Skeletal muscle tissue (tissue), 4 donors: ENCODE data around the gene PPHLN1. TPM values are rescaled to one million over a fixed set of nuclear protein-coding genes. Genes with fewer than 3 reads are reported as not detected.

Experiments used
- H3K27ac ChIP-seq: one replicate; pipeline ENCODE4 v1.7.0; 2013; ENCODE audit warnings: mild to moderate bottlenecking, low read depth, low read length, inconsistent platforms
- H3K27me3 ChIP-seq, 3 donors: one replicate each; pipeline ENCODE4 v1.7.0; 2013; ENCODE audit warnings: low read length in 3 of 3; ENCODE audit not compliant: control insufficient read depth in 3 of 3, insufficient read depth in 3 of 3
- H3K36me3 ChIP-seq, 3 donors: one replicate each; pipeline ENCODE4 v1.7.0; 2013; ENCODE audit warnings: low read length in 3 of 3; ENCODE audit not compliant: control insufficient read depth in 3 of 3, insufficient read depth in 3 of 3
- H3K4me1 ChIP-seq, 3 donors: one replicate each; pipeline ENCODE4 v1.7.0; 2013; ENCODE audit warnings: low read length in 3 of 3, mild to moderate bottlenecking in 3 of 3; ENCODE audit not compliant: control insufficient read depth in 3 of 3, insufficient read depth in 3 of 3
- H3K4me3 ChIP-seq, 3 donors: one replicate each; pipeline ENCODE4 v1.7.0; 2013; ENCODE audit warnings: low read length in 3 of 3
- H3K9ac ChIP-seq, 3 donors: one replicate each; pipeline ENCODE4 v1.7.0; 2013; ENCODE audit warnings: low read length in 3 of 3, mild to moderate bottlenecking in 3 of 3, moderate library complexity in 2 of 3, low read depth in 1 of 3
- H3K9me3 ChIP-seq, 3 donors: one replicate each; pipeline ENCODE4 v1.7.0; 2013; ENCODE audit warnings: low read length in 3 of 3; ENCODE audit not compliant: control insufficient read depth in 3 of 3
- total RNA-seq: library from RNA; depleted of rRNA; stranded (reverse); fragments of >200 nt; gene quantifications from one replicate; pipeline ENCODE4 v1.2.3, GENCODE V29; 2014
- donor health status: Osteomylitis.

Gene PPHLN1
- total RNA-seq, 1 donor from 2014 or later = 59.0 TPM

GRCh38 chr12:42394429-42394828 lies 68.5 kb downstream of the PPHLN1 start:
- Histone ChIP-seq H3K4me3 (no peak overlapping the region), H3K36me3 (peaks cover 0 to 2% (median 0%) of the 10 kb centered on the region in 3 donors), H3K27me3 (no peaks in the 10 kb centered on the region), H3K4me1 (no peaks in the 10 kb centered on the region), H3K9me3 (no peaks in the 10 kb centered on the region), H3K9ac (no peak overlapping the region), H3K27ac (no peak overlapping the region)

- Histone ChIP-seq H3K27ac (no peak overlapping the region), H3K9me3 (no peaks in the 10 kb centered on the region), H3K9ac (no peak overlapping the region), H3K27me3 (no peaks in the 10 kb centered on the region), H3K4me1 (no peaks in the 10 kb centered on the region), H3K36me3 (peaks cover 0 to 3% (median 0%) of the 10 kb centered on the region in 3 donors), H3K4me3 (no peak overlapping the region)
These were observed 70.7 kb downstream of the PPHLN1 start for GRCh38 chr12:42396473-42397259.

GRCh38 chr12:42402821-42403411 lies 76.9 kb downstream of the PPHLN1 start:
- H3K4me1 ChIP-seq = no peaks in the 10 kb centered on the region
- H3K4me3 ChIP-seq = no peak overlapping the region
- no peaks in the 10 kb centered on the region for H3K27me3 ChIP-seq
- peaks cover 0 to 11% (median 0%) of the 10 kb centered on the region in 3 donors for H3K36me3 ChIP-seq
- no peak overlapping the region for H3K9ac ChIP-seq
- H3K9me3 ChIP-seq = no peaks in the 10 kb centered on the region
- H3K27ac ChIP-seq = no peak overlapping the region

- no peak overlapping the region for H3K9ac ChIP-seq
- H3K9me3 ChIP-seq = no peaks in the 10 kb centered on the region
- H3K4me1 ChIP-seq = no peaks in the 10 kb centered on the region
- H3K36me3 ChIP-seq = peaks cover 0 to 8% (median 0%) of the 10 kb centered on the region in 3 donors
- no peak overlapping the region for H3K27ac ChIP-seq
- H3K27me3 ChIP-seq = no peaks in the 10 kb centered on the region
- H3K4me3 ChIP-seq = no peak overlapping the region
These were observed 81.3 kb downstream of the PPHLN1 start for GRCh38 chr12:42407306-42407705.

GRCh38 chr12:42409471-42409870 lies 83.5 kb downstream of the PPHLN1 start:
- H3K27ac ChIP-seq = no peak overlapping the region
- H3K9me3 ChIP-seq = no peaks in the 10 kb centered on the region
- no peaks in the 10 kb centered on the region for H3K4me1 ChIP-seq
- peaks cover 0 to 5% (median 0%) of the 10 kb centered on the region in 3 donors for H3K36me3 ChIP-seq
- H3K4me3 ChIP-seq = no peak overlapping the region
- no peak overlapping the region for H3K9ac ChIP-seq
- H3K27me3 ChIP-seq = no peaks in the 10 kb centered on the region

GRCh38 chr12:42410340-42410739 lies 84.4 kb downstream of the PPHLN1 start:
- Histone ChIP-seq H3K4me3 (no peak overlapping the region), H3K27me3 (no peaks in the 10 kb centered on the region), H3K9me3 (no peaks in the 10 kb centered on the region), H3K36me3 (peaks cover 0 to 4% (median 0%) of the 10 kb centered on the region in 3 donors), H3K4me1 (no peaks in the 10 kb centered on the region), H3K9ac (no peak overlapping the region), H3K27ac (no peak overlapping the region)

GRCh38 chr12:42420395-42420794 lies 94.4 kb downstream of the PPHLN1 start:
- Histone ChIP-seq H3K9ac (no peak overlapping the region), H3K36me3 (no peaks in the 10 kb centered on the region), H3K9me3 (no peaks in the 10 kb centered on the region), H3K27me3 (no peaks in the 10 kb centered on the region), H3K4me3 (no peak overlapping the region), H3K4me1 (peaks cover 0 to 5% (median 0%) of the 10 kb centered on the region in 3 donors), H3K27ac (no peak overlapping the region)

GRCh38 chr12:42421844-42422779 lies 96.1 kb downstream of the PPHLN1 start:
- peaks cover 0 to 5% (median 0%) of the 10 kb centered on the region in 3 donors for H3K4me1 ChIP-seq
- H3K27me3 ChIP-seq = no peaks in the 10 kb centered on the region
- H3K9me3 ChIP-seq = no peaks in the 10 kb centered on the region
- no peak overlapping the region for H3K27ac ChIP-seq
- H3K9ac ChIP-seq = no peak overlapping the region
- H3K36me3 ChIP-seq = no peaks in the 10 kb centered on the region
- H3K4me3 ChIP-seq = no peak overlapping the region

GRCh38 chr12:42422785-42423184 lies 96.8 kb downstream of the PPHLN1 start:
- Histone ChIP-seq H3K27me3 (no peaks in the 10 kb centered on the region), H3K27ac (no peak overlapping the region), H3K4me1 (peaks cover 0 to 5% (median 0%) of the 10 kb centered on the region in 3 donors), H3K9ac (no peak overlapping the region), H3K4me3 (no peak overlapping the region), H3K36me3 (no peaks in the 10 kb centered on the region), H3K9me3 (no peaks in the 10 kb centered on the region)
